COLO668 (cell line): ENCODE data around the gene LRP1.

Source experiments
- DNase-seq: peaks from one replicate; lab custom pipeline; 2025; ENCODE audit not compliant: unreplicated experiment; lab: John Stamatoyannopoulos, UW

The LRP1 gene

GRCh38 chr12:57127726-57128518 is at the start of gene LRP1:
Gene LRP1, plus strand, starts transcription at chr12:57128483. Its CDS starts 482 bp downstream, at chr12:57128965.
- DNase-seq: peak; percentile 13

GRCh38 chr12:57078519-57079404 is 49.5 kb upstream of the LRP1 start, which contains the start of gene NEMP1:
Gene NEMP1, minus strand, starts transcription at chr12:57078791. Its CDS starts 46 bp downstream, at chr12:57078745.
- peak; percentile 92 for DNase-seq

GRCh38 chr12:57079821-57080220 is 48.5 kb upstream of the LRP1 start:
- no peak for DNase-seq

- no peak for DNase-seq
Observed at GRCh38 chr12:57080855-57081254, 47.4 kb upstream of the LRP1 start.

- DNase-seq: no peak
Observed at GRCh38 chr12:57085999-57086492, 42.2 kb upstream of the LRP1 start.

GRCh38 chr12:57086493-57087009 is 41.7 kb upstream of the LRP1 start:
- DNase-seq: no peak

GRCh38 chr12:57087010-57087690 is 41.1 kb upstream of the LRP1 start:
- DNase-seq: no peak

- no peak for DNase-seq
Observed at GRCh38 chr12:57087691-57088353, 40.5 kb upstream of the LRP1 start.

- DNase-seq: peak; percentile 55
Observed at GRCh38 chr12:57088354-57089270, 39.7 kb upstream of the LRP1 start, which contains the start of gene NAB2. Gene NAB2, plus strand, starts transcription at chr12:57089114. Its CDS starts 158 bp downstream, at chr12:57089272.

GRCh38 chr12:57089271-57090245 is 38.7 kb upstream of the LRP1 start:
- DNase-seq: no peak

- DNase-seq: no peak
Observed at GRCh38 chr12:57090490-57090889, 37.8 kb upstream of the LRP1 start.

GRCh38 chr12:57090924-57091637 is 37.2 kb upstream of the LRP1 start:
- DNase-seq: no peak

GRCh38 chr12:57091638-57092528 is 36.4 kb upstream of the LRP1 start:
- DNase-seq: no peak

- DNase-seq: no peak
Observed at GRCh38 chr12:57092529-57092862, 35.8 kb upstream of the LRP1 start.

GRCh38 chr12:57092876-57093414 is 35.3 kb upstream of the LRP1 start:
- no peak for DNase-seq
